ENCODE results near the gene ISG15.

The ISG15 gene

DNA sequence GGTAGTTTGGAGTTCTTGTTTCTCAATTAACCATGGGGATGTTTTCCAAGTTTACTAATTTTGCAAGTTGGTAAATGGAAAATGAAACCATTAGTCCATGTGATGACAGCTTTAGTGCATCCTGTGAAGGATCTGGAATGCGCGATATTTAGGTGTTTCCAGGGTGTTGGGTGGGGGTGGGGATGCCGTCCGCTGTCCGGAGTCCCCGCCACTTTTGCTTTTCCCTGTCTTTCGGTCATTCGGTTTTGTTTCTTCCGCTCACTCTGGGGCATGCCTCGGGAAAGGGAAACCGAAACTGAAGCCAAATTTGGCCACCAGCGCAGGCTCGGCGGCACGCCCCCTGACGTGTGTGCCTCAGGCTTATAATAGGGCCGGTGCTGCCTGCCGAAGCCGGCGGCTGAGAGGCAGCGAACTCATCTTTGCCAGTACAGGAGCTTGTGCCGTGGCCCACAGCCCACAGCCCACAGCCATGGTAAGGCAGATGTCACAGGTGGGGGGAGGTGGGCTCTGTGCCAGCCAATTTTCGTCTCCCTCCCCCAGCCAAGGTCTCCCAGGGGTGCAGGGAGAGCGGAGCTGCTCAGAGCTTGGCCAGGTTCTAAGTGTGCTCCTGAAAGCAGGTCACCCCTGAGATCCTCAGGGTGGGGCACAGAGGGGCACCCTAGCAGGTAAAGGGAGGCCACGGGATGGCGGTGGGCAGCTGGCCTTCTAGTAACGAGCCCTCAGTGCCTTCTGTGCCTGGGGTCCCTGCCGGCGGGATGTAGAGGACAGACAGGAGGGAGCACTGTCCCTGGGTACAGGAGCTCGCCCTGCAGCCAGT is at the start of gene ISG15:
Gene ISG15 (plus strand): TSS at position 393 of the 817 bp plus-strand sequence. CDS start 77 bp downstream, at position 470.
- peak; percentile 91 for DNase-seq

- DNase-seq: no peak
Observed at GRCh38 chr1:963746-964525, 49.4 kb upstream of the ISG15 start.

DNA sequence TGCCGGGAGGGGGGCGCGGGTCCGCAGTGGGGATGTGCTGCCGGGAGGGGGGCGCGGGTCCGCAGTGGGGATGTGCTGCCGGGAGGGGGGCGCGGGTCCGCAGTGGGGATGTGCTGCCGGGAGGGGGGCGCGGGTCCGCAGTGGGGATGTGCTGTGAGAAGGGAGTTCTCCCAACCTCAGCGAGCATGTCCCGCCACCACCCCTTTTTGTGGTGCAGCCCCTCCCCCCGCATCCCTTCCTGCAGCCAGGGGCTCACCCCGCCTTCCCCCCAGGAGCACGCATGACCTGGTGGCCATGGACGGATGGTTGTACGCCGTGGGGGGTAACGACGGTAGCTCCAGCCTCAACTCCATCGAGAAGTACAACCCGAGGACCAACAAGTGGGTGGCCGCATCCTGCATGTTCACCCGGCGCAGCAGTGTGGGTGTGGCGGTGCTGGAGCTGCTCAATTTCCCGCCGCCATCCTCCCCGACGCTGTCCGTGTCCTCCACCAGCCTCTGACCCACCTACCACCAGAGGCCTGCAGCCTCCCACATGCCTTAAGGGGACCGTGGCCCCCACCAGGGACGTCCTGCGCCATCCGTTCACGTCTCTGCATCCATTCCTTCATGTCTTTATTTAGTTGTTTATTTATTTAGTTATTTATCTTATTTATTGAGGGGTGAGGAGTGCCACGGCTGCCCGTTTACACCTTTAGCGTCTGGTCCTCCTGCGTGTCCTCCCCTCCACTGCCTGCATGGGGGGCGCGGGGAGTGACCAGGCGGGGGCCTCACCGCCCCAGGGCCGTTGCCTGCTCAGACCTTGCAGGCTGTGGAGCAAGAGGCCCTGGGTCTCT is 48.4 kb upstream of the ISG15 start:
- no peak for DNase-seq

DNA sequence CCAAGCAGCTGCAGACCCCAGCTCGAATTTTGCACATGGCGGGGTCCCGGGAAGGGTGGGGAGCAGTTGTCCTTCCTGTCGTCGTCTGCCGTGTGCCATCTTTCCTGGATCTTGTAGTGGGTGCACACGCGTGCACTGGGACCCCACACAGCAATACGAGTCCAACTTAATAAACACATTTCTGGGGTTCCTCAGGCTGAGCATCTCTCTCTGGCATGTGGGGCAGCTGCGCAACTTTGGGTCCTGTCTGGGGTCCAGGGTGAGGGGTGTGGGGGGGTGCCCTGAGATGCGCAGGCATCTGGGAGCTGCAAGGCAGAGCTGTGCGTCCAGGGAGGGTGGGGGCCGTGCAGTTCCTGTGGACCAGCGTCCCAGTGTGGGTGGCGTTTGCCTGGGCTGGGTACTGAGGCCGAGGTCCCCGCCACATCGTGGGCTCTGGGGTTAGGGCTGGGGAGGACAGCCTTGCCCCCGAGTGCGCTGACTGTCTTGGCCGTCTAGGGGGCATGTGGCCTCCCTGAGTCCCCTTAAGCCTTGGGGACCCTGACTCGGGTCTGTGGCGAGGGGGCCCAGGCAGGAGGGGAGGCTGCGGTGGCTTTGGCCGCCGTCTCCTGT is 47.7 kb upstream of the ISG15 start:
- DNase-seq: no peak

DNA sequence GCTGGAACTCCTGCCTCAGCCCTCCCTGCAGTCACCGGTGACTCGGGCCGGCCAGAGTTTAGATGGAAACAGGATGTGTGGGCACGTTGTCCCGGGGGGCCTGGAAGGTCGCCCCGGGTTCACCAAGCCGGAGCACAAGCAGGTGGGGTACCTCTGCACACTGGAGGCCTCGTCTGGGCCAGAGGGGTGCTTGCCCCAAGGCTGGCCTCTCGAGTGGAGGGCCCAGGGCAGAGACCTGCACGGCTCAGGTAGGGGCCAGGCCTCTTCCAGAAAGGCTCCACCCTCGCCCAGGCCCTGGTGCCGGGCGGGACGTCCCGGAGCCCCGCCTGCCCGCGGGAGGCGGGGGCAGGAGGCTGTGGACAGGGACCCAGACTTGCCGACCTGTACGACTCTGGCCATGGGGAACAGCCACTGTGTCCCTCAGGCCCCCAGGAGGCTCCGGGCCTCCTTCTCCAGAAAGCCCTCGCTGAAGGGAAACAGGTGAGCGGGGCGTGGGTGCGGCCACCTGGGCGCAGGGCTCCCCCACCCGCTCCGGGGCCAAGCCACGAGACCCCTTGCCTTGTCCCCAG is 47.1 kb upstream of the ISG15 start, which contains the start of gene PLEKHN1:
Gene PLEKHN1 (plus strand): TSS at position 348 of the 569 bp plus-strand sequence. CDS start 50 bp downstream, at position 398.
- DNase-seq: peak; percentile 23

DNA sequence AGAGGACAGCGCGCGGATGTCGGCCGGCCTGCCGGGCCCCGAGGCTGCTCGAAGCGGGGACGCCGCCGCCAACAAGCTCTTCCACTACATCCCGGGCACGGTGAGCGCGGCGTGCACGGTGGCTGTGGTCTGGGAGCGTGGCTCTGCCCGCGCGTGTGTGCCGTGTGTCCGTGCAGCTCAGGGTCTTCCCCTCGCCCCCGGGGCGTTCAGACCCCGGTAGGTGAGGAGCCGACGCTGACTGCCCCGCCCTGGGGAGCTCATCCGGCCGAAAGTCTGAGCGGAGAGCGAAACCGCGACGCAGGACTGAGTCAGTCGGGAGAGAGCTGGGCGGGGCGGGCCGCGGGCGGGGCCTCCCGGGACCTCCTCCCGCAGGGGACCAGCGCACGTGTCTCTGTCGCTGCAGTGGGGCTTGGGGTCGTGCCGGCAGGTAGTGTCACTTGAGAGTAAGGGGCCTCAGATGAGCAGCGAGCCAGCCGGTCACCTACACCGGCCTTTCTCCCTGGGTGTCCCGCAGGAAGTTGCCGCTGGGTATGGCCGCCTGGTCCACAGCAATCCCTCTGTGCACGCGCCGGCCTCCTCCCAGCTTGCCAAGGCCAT is 46.5 kb upstream of the ISG15 start:
- peak; percentile 73 for DNase-seq

DNA sequence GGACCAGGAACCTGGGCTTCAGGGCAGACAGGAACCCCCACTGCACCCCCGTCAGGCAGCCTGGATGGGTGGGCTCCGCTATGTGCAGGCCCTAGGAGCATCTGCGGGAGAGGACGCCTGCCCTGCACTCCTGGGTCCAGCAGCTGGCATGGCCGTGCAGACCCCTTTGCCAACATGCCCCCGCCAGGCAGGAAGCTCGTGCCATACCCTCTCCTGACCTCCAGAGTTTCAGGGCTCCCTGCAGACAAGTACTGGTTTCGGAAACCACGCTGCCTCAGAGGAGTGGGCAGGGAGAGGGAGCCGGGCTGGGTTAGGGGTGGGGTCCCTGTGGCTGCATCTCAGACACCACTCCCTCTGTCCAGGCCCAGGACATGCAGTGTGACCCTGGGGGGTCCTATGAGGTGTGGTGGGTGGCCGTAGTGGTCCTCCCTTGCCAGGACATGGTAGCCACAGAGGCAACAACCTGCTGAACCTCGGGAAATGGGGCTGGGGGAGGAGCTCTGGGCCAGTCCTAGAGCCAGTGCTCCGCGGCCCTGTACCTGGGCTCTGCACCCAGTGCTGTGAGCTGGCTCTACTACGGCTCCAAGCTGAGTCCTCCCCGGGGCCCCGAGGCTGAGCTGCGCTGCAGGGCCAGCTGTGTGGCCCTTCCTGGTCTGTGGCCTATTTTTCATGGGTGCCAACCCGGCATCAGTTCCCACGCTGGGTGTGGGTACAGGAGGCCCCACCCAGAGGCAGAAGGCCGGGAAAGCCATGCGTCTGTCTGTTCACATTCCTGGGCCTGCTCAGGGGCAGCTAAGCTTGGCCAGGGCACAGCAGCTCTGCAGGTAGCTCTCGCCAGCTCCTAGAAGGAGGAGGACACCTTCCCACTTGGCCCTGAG is 45.6 kb upstream of the ISG15 start:
- DNase-seq: no peak

DNA sequence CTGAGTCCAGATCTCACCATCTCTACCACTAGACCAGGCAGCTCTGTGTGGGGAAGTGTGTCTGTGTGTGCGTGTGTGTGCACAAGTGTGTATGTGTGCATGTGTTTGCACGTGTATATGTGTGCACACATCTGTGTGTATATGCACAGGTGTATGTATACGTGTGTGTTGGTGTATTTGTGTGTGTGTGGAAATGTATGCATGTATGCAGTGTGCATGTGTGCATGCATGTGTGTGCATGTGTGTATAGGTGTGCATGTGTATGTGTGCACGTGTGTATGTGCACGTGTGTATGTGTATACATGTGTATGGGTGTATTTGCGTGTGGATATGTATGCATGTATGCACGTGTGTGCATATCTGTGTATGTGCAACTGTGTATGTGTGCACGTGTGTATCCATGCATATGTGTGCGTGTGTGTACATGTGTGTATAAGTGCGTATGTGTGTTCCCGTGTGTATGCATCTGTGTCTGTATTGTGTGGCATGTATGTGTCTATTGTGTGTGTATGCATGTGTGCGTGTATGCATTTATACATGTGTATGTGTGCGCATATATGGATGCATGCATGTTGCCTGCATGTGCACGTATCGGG is 43.9 kb upstream of the ISG15 start:
- DNase-seq: no peak

DNA sequence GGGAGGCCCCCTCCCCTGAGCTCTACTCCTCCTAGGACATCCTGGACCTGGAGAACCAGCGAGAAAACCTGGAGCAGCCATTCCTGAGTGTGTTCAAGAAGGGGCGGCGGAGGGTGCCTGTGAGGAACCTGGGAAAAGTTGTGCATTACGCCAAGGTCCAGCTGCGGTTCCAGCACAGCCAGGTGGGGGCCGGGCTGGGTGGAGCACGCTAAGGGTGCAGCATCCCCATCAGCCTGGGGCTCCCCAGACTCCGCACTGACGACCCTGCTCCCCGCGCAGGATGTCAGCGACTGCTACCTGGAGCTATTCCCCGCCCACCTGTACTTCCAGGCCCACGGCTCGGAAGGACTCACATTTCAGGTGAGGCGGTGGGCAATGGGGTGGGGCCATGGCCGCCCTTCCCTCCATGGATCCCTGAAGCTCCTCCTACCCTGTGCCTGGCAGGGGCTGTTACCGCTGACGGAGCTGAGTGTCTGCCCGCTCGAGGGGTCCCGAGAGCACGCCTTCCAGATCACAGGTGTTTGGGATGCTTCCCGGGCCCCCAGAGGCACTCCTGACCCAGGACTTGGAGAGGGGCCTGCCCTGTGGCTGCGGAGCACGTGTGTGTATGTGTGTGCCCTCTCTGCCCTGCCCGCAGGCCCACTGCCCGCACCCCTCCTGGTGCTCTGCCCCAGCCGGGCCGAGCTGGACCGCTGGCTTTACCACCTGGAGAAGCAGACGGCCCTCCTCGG is 42.9 kb upstream of the ISG15 start:
- DNase-seq: no peak

- no peak for DNase-seq
Observed at GRCh38 chr1:970973-971730, 42.1 kb upstream of the ISG15 start.

GRCh38 chr1:971751-972506 is 41.4 kb upstream of the ISG15 start:
- DNase-seq: no peak

DNA sequence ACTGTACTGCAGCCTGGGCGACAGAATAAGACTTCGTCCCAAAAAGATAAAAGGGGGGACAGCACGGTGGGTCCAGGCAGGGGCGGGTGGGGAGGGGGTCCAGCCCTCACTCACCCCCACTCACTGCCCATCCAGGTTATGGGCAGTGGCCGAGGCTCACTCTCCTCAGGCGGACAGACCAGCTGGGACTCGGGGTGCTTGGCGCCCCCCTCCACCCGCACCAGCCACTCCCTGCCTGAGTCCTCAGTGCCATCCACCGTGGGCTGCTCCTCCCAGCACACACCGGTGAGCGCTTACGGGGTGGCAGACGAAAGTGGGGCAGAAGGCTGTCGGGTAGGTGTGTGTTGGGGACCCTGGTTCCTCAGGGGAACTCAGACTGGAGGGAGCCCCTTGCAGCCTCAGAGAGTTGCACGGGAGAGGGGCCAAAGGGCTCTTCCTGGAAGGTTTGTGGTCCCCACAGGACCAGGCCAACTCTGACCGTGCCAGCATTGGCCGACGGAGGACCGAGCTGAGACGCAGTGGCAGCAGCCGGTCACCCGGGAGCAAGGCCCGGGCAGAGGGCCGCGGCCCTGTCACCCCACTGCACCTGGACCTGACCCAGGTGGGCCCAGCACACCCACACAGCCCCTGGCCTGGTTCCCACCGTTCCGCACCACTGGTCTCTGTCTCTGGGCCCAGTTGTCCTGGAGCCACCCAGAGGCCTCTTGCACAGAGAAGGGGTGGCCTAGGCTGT is 40.4 kb upstream of the ISG15 start:
- no peak for DNase-seq

GRCh38 chr1:973459-974292 is 39.6 kb upstream of the ISG15 start:
- DNase-seq: no peak

DNA sequence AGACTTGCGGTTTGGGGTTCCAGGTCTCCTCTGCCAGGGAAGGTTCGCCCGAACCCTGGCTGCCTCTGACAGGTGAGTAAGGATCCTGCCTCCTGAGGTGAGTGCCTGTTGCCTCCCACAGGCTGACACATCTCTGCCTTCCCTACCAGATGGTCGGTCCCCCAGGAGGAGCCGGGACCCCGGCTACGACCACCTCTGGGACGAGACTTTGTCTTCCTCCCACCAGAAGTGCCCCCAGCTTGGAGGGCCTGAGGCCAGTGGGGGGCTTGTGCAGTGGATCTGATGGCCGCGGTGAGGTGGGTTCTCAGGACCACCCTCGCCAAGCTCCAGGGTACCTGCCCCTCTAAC is 39.0 kb upstream of the ISG15 start:
- DNase-seq: no peak

DNA sequence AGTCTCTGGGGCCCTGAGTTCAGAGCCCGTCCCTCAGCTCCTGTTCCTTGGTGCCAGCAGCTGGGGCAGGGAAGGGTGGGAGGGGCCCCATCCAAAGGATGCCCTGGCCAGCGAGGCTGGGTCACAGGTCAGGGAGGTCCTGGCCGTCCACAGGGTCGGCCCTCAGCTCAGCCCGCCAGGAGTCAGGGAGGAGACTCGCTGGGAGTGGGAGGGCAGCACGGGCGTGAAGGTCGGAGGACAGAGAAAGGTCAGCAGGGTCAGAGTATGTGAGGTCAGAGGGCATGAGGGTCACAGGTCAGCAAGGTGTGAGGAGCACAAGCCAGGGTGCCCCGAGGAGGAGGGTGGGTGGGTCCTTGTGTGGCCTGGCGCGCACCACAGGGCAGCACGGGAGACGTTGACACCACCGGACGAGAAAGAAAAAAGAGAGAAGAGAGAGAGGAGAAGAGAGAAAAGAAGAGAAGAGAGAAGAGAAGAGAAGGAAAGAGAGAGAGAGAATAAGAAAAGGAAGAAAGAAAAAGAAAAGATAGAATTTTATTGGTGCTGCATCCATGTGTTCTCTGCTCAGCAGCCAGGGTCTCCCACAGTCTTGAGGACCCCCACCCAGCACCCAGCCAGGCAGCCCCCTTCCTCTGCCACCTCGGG is 38.5 kb upstream of the ISG15 start:
- no peak for DNase-seq

GRCh38 chr1:975365-975764 is 37.9 kb upstream of the ISG15 start:
- DNase-seq: no peak

Data from CD4-positive, alpha-beta T cell treated with Interleukin-10 for 1 hour (primary cell).